ENCODE data around the gene SMIM35. TPM values are rescaled to one million over a fixed set of nuclear protein-coding genes. Genes with fewer than 3 reads are reported as not detected.

Gene SMIM35
- total and polyA plus RNA-seq, 4 donors: 0.06 to 0.17 (median 0.11) TPM

DNA sequence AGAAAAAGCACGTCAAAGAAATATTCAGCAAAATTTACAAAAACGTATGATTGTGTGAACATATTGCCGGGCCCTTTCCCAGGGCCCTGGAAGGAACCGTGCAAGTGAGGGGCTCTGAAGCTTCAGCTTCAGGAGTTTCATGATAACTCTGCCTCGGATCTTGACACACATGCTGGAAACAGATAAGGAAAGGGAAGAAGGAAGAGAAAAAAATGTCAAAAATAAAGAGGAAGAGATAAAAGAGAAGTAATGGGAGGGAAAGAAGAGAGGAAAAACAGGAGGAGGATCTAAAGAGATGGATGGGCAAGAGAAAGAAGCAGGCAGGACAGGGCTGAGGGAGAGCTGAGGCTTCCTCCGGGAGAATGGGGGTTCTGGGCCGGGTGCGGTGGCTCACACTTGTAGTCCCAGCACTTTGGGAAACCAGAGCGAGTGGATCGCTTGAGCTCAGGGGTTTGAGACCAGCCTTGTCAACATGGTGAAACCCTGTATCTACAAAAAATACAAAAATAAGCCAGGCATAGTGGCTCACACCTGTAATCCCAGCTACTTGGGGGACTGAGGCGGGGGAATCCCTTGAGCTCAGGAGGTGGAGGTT is 12.6 kb downstream of the SMIM35 start:
- Histone ChIP-seq H3K36me3 (ENCODE audit: control insufficient read depth in 4 of 4, insufficient read depth in 4 of 4, low read length in 4 of 4) (no peaks in the 10 kb centered on the region), H3K4me3 (no peak overlapping the region), H3K27ac (ENCODE audit: low read depth in 1 of 2, low read length in 1 of 2) (no peak overlapping the region), H3K4me1 (ENCODE audit: control insufficient read depth in 5 of 5, insufficient read depth in 5 of 5, low read length in 5 of 5) (peaks cover 0 to 6% (median 0%) of the 10 kb centered on the region in 5 donors), H3K9me3 (ENCODE audit: control insufficient read depth in 4 of 4, insufficient read depth in 3 of 4, low read length in 3 of 4) (peaks cover 0 to 2% (median 0%) of the 10 kb centered on the region in 4 donors), H3K27me3 (ENCODE audit: control insufficient read depth in 3 of 3, insufficient read depth in 3 of 3, low read length in 2 of 3) (no peaks in the 10 kb centered on the region), H3K9ac (ENCODE audit: insufficient read depth in 1 of 2, low read length in 2 of 2) (no peak overlapping the region)
- ATAC-seq (ENCODE audit: insufficient read depth, low FRiP score): no peak
- DNase-seq: no peak
- WGBS, 2 donors: 81 to 82% methylated on average over 11 of the region's 11 CpGs
- TF ChIP-seq, protein P1, sequence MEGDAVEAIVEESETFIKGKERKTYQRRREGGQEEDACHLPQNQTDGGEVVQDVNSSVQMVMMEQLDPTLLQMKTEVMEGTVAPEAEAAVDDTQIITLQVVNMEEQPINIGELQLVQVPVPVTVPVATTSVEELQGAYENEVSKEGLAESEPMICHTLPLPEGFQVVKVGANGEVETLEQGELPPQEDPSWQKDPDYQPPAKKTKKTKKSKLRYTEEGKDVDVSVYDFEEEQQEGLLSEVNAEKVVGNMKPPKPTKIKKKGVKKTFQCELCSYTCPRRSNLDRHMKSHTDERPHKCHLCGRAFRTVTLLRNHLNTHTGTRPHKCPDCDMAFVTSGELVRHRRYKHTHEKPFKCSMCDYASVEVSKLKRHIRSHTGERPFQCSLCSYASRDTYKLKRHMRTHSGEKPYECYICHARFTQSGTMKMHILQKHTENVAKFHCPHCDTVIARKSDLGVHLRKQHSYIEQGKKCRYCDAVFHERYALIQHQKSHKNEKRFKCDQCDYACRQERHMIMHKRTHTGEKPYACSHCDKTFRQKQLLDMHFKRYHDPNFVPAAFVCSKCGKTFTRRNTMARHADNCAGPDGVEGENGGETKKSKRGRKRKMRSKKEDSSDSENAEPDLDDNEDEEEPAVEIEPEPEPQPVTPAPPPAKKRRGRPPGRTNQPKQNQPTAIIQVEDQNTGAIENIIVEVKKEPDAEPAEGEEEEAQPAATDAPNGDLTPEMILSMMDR (IDR thresholded peaks at IDR 0.05; ENCODE audit: control extremely low read depth, extremely low read depth): no peak

DNA sequence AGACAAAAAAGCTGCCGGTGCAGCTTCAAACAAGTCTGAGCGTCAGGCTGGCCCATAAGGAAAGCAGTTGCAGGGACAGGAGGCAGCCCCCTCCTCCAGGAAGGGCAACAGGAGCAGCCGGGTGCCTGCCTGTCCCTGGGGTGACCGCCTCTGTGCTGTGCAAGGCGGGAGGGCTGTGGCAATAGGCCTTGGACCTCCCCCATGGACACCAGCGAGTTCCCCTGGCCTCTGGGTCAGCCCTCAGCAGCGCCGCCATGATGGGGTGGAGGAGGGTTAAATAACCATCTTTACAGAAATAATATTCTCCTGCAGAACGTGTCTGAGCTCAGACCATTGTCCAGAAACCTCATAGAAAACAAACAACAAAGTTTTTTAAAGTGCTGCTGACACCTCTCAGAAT is 13.2 kb downstream of the SMIM35 start:
- Histone ChIP-seq H3K27me3 (ENCODE audit: control insufficient read depth in 3 of 3, insufficient read depth in 3 of 3, low read length in 2 of 3) (no peaks in the 10 kb centered on the region), H3K9me3 (ENCODE audit: control insufficient read depth in 4 of 4, insufficient read depth in 3 of 4, low read length in 3 of 4) (peaks cover 0 to 2% (median 0%) of the 10 kb centered on the region in 4 donors), H3K27ac (ENCODE audit: low read depth in 1 of 2, low read length in 1 of 2) (no peak overlapping the region), H3K36me3 (ENCODE audit: control insufficient read depth in 4 of 4, insufficient read depth in 4 of 4, low read length in 4 of 4) (no peaks in the 10 kb centered on the region), H3K9ac (ENCODE audit: insufficient read depth in 1 of 2, low read length in 2 of 2) (no peak overlapping the region), H3K4me1 (ENCODE audit: control insufficient read depth in 5 of 5, insufficient read depth in 5 of 5, low read length in 5 of 5) (peaks cover 0 to 6% (median 0%) of the 10 kb centered on the region in 5 donors), H3K4me3 (no peak overlapping the region)
- ATAC-seq (ENCODE audit: insufficient read depth, low FRiP score) (no peak), DNase-seq (no peak)
- TF ChIP-seq, protein P1 (IDR thresholded peaks at IDR 0.05; ENCODE audit: control extremely low read depth, extremely low read depth): no peak
- 80 to 88% methylated on average over 9 of the region's 9 CpGs for WGBS, 2 donors

DNA sequence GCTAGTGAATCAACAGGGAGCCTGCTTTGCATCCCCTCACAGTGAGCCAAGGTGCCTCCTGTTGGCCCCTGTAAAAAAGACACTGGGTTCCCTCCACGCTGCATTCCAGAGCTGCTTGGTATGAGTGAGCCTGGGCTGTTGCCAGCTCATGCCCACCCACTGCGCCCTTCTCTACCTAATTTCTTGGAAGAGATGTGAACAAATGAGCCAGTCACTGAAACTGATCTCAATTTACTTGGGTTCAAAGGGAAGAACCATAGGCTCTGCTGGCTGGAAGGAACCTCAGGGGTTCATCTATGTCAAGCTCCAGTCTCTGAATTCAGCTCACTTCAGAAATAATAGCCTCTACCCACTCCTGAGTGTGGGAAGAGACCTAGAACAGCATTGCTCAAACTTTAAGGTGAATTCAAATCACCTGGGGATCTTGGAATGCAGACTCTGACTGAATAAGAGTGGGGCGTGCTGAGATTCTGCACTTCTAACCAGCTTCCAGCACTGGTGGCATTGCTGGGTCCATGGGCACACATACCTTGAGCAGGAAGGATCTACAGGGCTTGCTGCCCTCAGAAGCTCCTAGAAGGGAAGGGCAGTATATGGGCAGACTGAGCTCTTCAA is 15.2 kb downstream of the SMIM35 start:
- Histone ChIP-seq H3K4me1 (ENCODE audit: control insufficient read depth in 5 of 5, insufficient read depth in 5 of 5, low read length in 5 of 5) (peaks cover 0 to 3% (median 0%) of the 10 kb centered on the region in 5 donors), H3K36me3 (ENCODE audit: control insufficient read depth in 4 of 4, insufficient read depth in 4 of 4, low read length in 4 of 4) (no peaks in the 10 kb centered on the region), H3K9me3 (ENCODE audit: control insufficient read depth in 4 of 4, insufficient read depth in 3 of 4, low read length in 3 of 4) (peaks cover 0 to 2% (median 0%) of the 10 kb centered on the region in 4 donors), H3K27ac (ENCODE audit: low read depth in 1 of 2, low read length in 1 of 2) (no peak overlapping the region), H3K4me3 (no peak overlapping the region), H3K9ac (ENCODE audit: insufficient read depth in 1 of 2, low read length in 2 of 2) (no peak overlapping the region), H3K27me3 (ENCODE audit: control insufficient read depth in 3 of 3, insufficient read depth in 3 of 3, low read length in 2 of 3) (no peaks in the 10 kb centered on the region)
- WGBS, 2 donors: 84 to 88% methylated on average over 3 of the region's 3 CpGs
- DNase-seq (no peak), ATAC-seq (ENCODE audit: insufficient read depth, low FRiP score) (no peak)
- TF ChIP-seq, protein P1 (IDR thresholded peaks at IDR 0.05; ENCODE audit: control extremely low read depth, extremely low read depth): no peak

Measured in lung (tissue), 12 donors.